Measurements from ENCODE around the gene DOCK8. TPM values are rescaled to one million over a fixed set of nuclear protein-coding genes. Genes with fewer than 3 reads are reported as not detected.
"Not testable (repeated sequence)": the region's sequence is repeated elsewhere in the genome, so short reads cannot be mapped to it uniquely, and the experiment has no call there.

The DOCK8 gene
- total RNA-seq, 2 experiments from 2014 or later, result 59.0 to 145 TPM

- H3K4me2 ChIP-seq (ENCODE audit: low read length), result no peak overlapping the region
- H3K79me2 ChIP-seq (ENCODE audit: insufficient read depth, low read depth, low read length), result no peaks in the 10 kb centered on the region
- intact Hi-C loops (cut with micrococcal nuclease; ENCODE audit: unreplicated experiment), result no loop called here
- no peaks in the 10 kb centered on the region for H3K9me2 ChIP-seq (ENCODE audit: insufficient read depth, low read length)
- no peaks in the 10 kb centered on the region for H3K36me3 ChIP-seq (ENCODE audit: insufficient read depth, low read length)
- no peak overlapping the region for H2AFZ ChIP-seq (ENCODE audit: low read length)
- no peak overlapping the region for H3K27ac ChIP-seq (ENCODE audit: low read depth, low read length, poor library complexity, severe bottlenecking)
- TF ChIP-seq EZH2phosphoT487 (IDR thresholded peaks at IDR 0.05; ENCODE audit: borderline replicate concordance, low read depth, low read length) (no peak), CTCF (conservative IDR thresholded peaks at IDR 0.05; ENCODE audit: low read length) (no peak)
- CTCF ChIA-PET (ENCODE audit: unreplicated experiment), result no interaction called here
- no peaks in the 10 kb centered on the region for H3K9me3 ChIP-seq (ENCODE audit: low read length)
- no peak overlapping the region for H3K4me3 ChIP-seq (ENCODE audit: low read depth, low read length, poor library complexity, severe bottlenecking)
- POLR2A ChIA-PET, result no interaction called here
- DNase-seq (ENCODE audit: low spot score), result no peak
- H3K4me1 ChIP-seq (ENCODE audit: insufficient read depth, low read length, poor library complexity, severe bottlenecking), result no peaks in the 10 kb centered on the region
- no TSS peak for BruUV-seq (replicated peaks)
- H4K20me1 ChIP-seq (ENCODE audit: insufficient read depth, low read length), result no peaks in the 10 kb centered on the region
Measured at GRCh38 chr9:228929-229695, 14.4 kb downstream of the DOCK8 start.

DNA sequence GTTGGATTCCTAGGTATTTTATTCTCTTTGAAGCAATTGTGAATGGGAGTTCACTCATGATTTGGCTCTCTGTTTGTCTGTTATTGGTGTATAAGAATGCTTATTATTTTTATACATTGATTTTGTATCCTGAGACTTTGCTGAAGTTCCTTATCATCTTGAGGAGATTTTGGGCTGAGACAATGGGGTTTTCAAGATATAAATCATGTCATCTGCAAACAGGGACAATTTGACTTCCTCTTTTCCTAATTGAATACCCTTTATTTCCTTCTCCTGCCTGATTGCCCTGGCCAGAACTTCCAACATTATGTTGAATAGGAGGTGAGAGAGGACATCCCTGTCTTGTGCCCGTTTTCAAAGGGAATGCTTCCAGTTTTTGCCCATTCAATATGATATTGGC lies 17.0 kb downstream of the DOCK8 start:
- CTCF ChIA-PET (ENCODE audit: unreplicated experiment); intact Hi-C loops (cut with micrococcal nuclease; ENCODE audit: unreplicated experiment); H2AFZ ChIP-seq (ENCODE audit: low read length); H3K27ac ChIP-seq (ENCODE audit: low read depth, low read length, poor library complexity, severe bottlenecking); H3K4me2 ChIP-seq (ENCODE audit: low read length); H3K9me2 ChIP-seq (ENCODE audit: insufficient read depth, low read length); H3K79me2 ChIP-seq (ENCODE audit: insufficient read depth, low read depth, low read length); H3K36me3 ChIP-seq (ENCODE audit: insufficient read depth, low read length); BruUV-seq (replicated peaks); DNase-seq (ENCODE audit: low spot score); H3K4me3 ChIP-seq (ENCODE audit: low read depth, low read length, poor library complexity, severe bottlenecking); H3K9me3 ChIP-seq (ENCODE audit: low read length); POLR2A ChIA-PET; H3K4me1 ChIP-seq (ENCODE audit: insufficient read depth, low read length, poor library complexity, severe bottlenecking); H4K20me1 ChIP-seq (ENCODE audit: insufficient read depth, low read length): not testable (repeated sequence)

DNA sequence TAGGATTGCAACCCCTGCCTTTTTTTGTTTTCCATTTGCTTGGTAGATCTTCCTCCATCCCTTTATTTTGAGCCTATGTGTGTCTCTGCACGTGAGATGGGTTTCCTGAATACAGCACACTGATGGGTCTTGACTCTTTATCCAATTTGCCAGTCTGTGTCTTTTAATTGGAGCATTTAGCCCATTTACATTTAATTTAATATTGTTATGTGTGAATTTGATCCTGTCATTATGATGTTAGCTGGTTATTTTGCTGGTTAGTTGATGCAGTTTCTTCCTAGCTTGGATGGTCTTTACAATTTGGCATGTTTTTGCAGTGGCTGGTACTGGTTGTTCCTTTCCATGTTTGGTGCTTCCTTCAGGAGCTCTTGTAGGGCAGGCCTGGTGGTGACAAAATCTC lies 19.0 kb downstream of the DOCK8 start:
- BruUV-seq (replicated peaks); CTCF ChIA-PET (ENCODE audit: unreplicated experiment): not testable (repeated sequence)

More for the DNA sequence above, 19.0 kb downstream of the DOCK8 start:
- H3K79me2 ChIP-seq (ENCODE audit: insufficient read depth, low read depth, low read length); H2AFZ ChIP-seq (ENCODE audit: low read length); H3K9me2 ChIP-seq (ENCODE audit: insufficient read depth, low read length); DNase-seq (ENCODE audit: low spot score); H3K36me3 ChIP-seq (ENCODE audit: insufficient read depth, low read length); H3K27ac ChIP-seq (ENCODE audit: low read depth, low read length, poor library complexity, severe bottlenecking); H3K9me3 ChIP-seq (ENCODE audit: low read length); H3K4me1 ChIP-seq (ENCODE audit: insufficient read depth, low read length, poor library complexity, severe bottlenecking); H3K4me2 ChIP-seq (ENCODE audit: low read length); intact Hi-C loops (cut with micrococcal nuclease; ENCODE audit: unreplicated experiment); H3K4me3 ChIP-seq (ENCODE audit: low read depth, low read length, poor library complexity, severe bottlenecking); POLR2A ChIA-PET; H4K20me1 ChIP-seq (ENCODE audit: insufficient read depth, low read length): not testable (repeated sequence)
